ELR (cell line): ENCODE measurements around the gene OSBPL9.

ENCODE experiments used
- DNase-seq: peaks from one replicate; pipeline ENCODE4 v3.0.0-alpha.2; 2015; ENCODE audit warnings: low read depth

Gene OSBPL9

DNA sequence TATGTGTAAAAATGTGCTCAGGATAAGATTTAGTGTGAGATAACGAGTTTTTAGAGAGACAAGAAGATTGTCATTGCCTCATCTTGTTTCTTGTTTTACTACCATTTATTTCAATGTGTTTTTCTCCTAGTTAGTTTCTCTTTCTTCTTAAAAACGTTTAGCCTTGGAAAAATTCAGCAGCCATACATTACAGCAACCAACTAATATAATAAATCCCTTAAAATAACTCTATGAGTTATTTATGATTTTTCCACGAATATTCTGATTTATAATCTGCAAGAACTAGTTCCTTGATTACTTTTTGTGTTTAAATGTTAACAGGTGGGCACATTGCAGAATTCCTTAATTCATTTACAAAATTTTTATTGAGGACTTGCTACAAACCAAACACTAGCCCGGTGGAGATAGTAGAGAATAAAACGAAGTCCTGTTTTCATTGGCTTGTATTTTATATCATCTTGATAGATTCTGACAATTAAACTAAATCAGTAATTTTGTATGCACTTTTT is 118.9 kb downstream of the OSBPL9 start:
- DNase-seq = no peak

DNA sequence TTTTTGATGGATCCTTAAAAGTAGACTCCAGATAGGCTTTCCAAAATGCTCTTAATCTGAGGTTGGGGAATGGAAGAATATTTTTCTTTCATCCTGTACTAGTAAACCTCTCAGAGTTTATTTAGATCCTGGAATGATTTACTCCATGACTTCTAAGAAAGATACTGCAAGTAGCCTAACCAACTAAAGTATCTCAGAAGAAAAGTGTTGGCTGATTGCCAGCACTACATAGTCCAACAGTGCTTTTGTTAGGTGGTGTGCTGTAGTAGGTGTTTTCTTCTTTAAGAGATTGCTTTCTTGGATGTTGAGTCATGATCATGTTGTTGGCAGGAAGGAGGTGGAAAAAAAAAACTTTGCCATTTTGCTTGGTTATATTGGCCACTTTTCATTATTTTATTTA is 119.8 kb downstream of the OSBPL9 start:
- peak; percentile 64 for DNase-seq

DNA sequence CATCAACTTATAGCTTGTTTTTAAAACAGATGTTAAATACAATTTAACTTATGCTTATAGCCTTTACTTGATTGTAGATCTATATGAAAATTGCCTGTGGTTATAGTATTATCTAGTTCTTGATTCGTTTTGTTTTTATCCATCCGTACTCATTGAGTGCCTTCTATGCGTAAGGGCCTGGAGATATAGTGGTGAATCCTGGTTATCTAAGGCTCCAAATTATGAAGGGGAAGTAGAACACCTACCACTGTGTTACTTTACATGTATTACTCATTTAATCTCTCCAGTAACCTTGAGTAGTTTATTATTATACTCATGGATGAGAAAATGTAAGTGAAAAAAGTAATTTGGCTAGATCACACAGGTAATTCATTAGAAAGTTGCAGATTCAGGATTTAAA is 121.8 kb downstream of the OSBPL9 start:
- DNase-seq = no peak

DNA sequence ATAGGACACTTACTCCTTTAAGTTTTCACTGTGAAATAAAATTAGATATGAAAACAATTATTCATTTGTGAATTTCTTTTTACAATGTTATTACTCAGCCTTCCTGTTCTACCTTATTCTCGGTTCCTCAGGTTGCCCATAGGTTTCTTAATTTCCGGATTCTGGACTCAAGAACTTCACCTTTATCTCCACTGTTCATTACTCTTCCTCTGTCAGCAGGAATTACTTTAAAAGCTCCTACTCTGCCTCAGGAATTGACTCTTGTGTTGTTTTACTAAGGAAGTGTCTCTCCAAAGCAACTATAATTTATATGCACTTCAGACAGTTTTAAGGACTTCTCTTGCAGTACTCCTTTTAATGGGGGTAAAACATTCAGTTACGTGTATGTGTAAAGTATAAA is 123.8 kb downstream of the OSBPL9 start:
- no peak for DNase-seq

DNA sequence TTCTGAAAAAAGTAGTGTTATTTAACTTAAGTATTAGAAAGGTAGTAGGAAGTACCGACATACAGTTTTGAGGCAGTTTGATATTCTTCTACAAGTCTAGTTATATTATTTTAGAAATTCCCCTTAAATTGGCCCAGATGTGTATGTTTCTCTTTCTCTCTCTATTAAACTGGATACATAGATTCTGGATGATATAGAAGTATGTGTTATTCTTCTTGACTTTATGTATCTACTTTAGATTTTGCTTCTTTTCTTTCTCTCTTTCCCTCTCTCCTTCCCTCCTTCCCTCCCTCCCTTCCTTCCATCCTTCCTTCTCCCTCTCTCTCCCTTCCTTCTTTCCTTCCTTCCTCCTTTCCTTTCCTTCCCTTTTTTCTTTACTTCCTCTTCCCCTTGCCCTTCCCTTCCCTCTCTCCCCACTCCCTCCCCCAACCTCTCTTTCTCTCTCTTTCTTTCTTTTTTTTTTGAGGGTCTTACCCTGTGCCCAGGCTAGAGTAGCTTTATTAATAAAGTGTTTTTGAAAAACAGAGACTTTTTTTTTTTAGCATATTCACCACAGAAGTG is 124.3 kb downstream of the OSBPL9 start:
- no peak for DNase-seq

DNA sequence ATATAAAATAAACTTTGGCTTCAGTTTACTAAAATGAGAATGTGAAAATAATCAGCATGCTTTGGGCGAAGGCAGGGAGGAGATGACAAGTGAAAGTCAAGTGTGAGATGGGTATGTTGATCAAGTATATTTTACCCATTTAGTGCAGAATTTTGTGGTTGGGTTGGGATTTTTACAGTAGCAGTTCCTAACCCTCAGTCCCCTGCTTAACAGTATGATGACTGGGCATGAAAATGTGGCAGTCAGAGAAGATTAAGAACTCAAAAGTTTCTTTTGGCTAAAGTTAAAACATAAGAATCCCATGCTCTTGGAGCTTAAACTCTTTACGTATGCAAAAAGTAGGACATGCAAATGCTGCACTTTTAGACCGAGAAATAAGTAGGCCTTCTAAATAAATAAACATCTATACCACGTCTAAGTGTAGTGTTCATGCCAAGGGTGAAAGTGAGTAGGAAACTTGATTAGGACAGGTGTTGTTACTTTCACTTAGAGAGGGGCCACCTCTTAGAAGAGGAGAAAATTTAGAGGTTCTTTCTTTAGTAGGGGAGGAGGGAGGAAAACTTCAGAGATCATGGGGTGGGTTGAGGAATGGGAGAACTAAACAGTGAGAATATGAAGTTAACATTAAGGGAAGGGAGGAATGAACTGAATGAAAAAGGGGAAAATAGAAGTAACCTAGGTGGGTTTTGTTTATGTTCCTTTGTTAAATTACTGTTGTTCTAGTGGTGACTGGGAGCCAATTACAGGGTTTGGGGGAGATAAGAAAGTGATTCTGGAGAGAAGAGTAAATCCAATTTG is 127.8 kb downstream of the OSBPL9 start:
- DNase-seq = no peak

DNA sequence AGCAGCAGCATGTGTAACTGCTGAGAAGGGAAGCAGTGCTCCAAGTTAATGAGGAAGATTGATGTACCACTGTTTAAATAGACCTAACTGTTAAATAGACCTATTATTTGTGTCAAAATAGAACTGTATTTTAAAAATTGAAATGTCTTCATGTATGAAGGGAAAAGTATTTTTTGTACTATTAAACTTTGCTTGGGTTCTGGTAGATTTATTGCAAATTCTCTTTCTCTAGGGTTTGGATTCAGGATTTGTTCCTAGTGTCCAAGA is 128.3 kb downstream of the OSBPL9 start:
- DNase-seq = no peak

DNA sequence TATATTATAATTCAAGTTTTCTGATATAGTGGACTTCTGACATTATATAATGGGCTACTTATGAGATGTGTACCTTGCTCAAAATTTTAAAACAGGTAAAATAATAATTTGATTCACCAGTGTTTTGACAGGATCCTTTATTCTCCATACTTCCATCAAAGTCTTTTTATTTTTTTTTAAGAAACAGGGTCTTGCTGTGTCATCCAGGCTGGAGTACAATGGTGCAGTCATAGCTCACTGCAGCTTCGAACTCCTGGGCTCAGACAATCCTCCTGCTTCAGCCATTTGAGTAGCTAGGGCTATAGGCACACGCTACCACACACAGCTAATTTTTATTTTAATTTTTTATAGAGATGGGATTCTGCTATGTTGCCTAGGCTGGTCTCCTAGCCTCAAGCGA is 132.3 kb downstream of the OSBPL9 start:
- no peak for DNase-seq

DNA sequence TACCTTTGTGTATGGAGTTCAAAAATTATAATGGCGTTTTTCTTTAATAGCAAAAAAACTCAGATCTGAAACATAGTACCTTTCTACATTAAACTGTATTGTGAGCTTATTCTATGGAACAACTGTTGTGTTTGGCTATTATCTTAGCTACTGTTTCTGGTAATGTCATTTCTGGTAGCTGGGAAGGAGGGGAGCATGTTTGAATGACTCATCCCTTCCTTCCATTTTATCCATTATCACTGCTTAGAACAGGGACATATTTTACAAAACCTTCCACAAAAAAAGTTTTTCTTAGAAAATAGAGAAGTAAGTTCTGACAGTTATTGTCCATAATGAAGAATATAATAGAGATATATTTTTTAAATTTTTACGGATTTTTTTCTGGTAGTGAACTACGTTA is 133.3 kb downstream of the OSBPL9 start:
- DNase-seq = peak; percentile 48

DNA sequence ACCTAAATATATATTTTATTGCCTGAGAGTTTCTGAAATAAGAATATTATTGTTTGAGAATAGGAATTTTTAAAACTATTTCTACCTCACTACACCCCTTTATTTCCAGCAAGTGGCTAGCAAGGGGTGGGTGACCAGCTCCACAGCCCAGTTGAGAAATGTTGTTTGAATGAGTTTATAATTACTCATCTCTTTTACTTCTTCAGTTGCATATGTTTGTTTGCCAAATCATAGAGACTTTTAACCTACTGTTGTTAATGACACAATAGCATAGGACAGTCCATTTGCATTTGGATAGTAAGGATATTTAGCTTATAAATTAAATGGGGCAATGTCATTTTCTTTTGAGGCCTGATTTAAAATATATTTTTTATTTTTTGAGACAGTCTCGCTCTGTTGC is 133.8 kb downstream of the OSBPL9 start:
- peak; percentile 68 for DNase-seq

DNA sequence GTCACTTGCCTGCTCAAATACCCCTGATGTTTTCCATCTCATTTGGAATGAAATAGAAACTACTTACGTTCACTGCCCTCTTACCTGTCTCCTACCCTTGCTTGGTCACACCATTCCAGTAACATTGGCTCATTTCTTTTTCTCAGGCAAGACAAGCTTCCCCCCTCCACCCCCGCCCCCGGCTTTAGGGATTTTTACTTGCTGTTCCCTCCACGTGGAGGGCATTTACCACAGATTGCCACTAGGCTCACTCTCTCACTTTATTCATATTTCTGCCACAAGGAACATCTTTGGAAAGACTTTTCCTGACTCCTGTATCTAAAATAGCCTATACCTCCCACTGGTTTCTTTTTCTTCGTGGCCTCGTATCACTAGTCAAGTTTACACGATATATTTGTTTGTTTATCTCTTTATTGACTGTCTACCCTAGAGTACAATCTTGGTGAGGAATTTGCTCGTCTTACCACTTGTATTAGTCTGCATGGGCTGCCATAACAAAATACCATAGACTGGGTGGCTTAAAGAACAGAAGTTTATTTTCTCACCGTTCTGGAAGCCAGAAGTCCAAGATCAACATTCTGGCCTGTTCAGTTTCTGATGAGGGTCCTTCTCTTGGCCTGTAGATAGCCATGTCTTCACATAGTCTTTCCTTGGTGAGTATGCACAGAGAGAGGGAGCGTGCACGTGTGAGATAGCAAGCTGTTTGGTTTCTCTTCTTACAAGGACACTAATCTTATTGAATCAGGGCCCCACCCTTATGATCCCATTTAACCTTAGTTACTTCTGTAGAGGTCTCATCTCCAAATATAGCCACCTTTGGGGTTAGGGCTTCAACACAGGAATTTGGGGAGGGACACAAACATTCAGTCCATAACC is 135.4 kb downstream of the OSBPL9 start:
- no peak for DNase-seq

DNA sequence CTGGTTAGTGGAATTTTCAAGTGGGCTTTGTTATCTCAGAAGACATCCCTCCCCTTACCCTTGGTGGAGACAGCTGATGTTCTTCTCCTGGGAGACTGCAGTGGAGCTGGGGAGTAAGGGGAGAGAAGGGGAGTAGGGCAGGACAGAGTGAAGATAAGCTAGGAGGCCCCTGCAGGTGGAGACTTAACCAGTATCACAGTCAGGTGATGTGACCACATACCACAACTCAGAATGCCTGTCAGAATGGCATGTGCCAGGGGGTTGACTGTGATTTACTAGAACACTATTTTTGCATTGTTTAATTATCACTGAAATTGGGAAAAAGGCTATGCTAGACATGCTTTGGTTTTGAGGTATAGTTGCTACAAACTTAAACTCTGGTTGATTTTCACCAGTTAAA is 137.1 kb downstream of the OSBPL9 start:
- no peak for DNase-seq

DNA sequence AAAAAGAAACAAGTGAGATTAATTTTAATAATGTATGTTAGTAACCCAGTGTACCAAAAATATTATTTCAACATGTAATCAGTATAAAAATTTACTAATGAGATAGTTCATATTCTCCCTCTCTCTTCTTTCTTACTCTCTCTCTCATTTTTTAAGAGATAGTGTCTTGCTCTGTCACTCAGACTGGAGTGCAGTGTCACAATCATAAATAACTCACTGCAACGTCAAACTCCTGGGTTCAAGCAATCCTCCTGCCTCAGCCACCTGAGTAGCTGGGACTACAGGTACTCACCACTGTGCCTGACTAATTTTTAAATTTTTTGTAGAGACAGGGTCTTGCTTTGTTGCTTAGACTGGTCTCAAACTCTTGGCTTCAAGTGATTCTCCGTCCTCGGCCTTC is 137.8 kb downstream of the OSBPL9 start:
- no peak for DNase-seq

DNA sequence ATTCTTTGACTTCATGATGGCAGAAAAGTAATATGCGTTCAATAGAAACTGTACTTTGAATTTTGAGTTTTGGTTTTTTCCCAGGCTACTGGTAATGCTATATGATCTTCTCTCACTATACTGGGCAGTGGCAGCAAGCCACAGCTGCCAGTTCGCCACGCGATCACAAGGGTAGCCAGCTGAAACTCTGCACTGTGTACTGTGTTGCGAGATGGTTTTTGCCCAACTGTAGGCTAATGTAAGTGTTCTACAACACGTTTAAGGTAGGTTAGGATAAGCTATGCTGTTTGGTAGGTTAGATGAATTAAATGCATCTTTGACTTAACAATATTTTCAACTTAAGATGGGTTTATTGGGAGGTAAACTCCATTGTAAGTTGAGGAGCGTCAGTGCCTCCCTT is 138.5 kb downstream of the OSBPL9 start:
- no peak for DNase-seq

DNA sequence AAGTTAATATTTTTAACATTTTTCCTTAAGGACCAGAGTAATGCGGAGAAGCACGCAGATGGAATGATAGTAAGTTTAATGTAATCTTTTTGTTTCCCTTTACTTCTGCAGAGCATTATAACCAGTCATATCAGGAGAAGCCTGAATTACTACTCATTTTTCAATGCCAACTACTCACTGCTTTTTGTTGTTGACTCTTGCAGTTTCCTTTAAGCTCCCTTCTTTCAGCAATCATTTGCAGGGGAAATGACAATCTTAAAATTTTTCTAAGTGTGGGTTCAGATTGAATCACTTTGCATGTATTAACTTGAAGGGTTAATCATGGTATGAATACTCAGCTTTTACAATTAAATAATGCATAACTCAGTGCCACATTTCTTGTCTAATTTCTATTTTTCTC is 139.4 kb downstream of the OSBPL9 start:
- DNase-seq = no peak

DNA sequence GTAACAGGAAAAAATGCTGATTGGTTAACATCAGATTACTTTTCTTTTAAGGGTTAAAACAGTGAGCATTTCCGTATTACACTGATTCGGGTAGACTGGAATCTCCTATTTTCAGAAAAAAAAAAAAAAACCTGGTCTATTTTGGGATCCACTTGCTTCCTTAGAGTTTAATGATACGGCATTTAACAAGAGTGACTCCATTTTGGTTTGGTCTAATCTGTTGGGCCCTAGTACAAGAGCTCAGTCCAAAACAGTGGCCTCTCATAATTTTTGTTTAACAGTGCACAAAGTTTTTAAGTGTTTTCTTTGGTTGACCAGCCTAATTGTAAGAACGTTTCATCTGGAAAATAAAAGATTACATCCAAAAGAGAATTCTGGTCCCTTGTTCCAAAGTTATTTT is 141.4 kb downstream of the OSBPL9 start:
- no peak for DNase-seq

DNA sequence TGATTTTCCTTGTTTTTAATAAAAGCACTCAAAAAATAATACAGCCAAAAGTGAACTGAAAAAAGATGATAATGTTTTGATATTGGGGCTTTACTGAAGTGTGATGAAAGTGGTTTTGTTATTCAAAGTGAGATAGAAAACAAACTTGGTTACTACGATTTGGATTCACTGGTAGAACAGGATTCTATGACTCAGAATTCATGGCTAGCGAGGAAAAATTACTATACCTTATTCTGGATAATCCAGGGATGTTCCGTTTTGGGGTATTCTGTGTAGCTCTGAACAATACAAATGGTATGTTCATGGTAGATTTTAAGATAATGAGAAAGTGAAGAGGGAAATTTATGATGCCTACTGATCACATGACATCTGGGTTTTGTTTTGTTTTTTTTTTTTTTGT is 144.0 kb downstream of the OSBPL9 start:
- peak; percentile 39 for DNase-seq

DNA sequence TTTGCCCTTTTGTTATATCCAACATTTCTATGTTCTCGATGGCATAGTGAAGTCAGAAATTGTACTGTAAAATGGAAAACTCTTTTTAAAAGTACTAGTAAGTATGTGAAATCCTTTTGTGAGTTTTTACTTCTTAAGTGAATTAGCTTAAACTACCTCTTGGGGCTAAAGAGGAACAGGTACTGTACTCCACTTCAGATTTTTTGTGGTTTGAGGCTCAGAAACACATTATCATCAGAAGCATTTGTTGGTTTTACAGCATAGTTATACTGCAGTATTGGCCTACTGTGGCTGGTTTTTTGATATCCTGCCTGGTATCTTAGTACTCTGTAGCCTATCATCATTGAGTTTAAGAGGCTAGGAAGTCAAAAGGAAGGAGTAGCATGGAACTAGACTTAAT is 144.5 kb downstream of the OSBPL9 start:
- no peak for DNase-seq

DNA sequence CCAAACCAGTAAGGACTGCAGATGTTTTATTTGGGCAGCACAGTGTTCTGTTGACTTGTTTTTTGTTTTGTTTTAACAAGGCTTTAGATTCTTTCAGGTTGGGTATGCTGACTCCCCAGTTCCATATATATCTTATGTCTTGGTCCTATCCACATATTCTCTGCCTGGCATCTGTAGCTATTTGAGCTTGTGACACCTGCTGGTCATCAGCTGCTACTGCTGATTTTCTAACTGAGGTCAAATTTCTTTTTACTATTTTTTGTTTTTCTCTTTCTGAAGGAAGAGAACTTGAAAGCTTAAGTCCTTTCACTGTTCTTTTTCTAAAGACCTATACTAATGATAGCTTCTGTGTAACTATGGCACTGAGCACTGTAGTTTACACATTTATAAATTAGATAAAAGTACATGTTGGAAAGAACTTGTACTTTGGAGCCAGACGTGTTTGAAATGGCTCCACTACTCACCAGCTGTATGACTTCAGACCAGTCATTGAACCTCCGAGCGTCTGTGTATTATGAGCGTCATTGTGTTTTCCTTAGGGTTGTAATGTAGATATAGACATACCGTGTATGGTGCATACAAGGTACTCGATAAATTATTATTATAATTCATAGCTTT is 152.2 kb downstream of the OSBPL9 start:
- peak; percentile 78 for DNase-seq

DNA sequence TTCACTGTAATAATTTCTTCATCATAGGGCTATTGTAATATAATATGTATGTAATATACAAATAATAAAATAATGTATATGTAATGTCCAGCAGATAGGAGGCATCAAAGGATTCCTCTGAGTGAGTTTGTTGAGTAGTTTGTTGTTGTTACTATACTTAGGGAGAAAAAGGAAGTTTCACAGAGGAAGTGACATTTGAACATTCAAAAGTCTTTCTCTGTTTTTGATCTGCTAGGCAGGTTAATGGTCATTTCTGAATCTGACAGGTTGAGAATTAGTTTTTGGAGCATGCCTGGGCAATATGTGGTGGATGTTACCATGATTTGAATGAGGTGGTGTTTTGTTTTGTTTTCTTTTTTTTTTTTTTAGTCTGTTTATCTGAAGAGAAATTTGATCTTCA is 159.5 kb downstream of the OSBPL9 start:
- DNase-seq = no peak

DNA sequence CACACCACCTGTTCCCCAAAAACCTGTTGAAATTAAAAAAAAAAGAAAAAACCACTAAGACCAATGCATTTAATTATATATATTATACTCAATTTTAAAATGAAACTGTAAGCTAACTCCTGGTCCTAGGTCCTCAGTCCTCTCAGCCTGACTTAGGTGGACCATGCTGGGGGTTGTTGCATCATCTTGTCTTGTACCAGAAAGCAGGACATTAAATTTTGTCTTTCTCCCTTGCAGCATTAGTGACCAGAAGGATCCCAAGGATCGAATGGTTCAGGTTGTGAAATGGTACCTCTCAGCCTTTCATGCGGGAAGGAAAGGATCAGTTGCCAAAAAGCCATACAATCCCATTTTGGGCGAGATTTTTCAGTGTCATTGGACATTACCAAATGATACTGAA is 164.0 kb downstream of the OSBPL9 start:
- DNase-seq = no peak

DNA sequence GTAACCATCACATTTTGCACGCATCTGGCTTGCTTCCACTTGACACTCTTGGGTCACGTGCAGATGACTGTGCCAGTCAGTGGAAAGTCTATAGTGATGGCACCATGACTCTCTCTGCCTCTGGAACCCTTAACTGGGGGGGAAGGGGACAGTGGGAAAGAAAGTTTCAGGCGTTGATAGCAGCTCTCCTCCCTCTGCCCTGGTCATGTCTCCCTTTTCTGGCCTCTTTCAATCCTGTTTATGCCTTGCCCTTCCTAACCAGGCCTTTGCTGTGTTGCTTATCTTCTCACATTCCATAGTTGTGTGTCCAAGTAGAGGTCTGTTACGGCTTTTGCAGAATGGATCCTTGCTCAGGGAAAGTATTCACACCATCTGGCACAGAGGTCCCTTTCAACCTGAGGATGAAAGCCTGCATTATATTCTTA is 168.1 kb downstream of the OSBPL9 start:
- DNase-seq = no peak

DNA sequence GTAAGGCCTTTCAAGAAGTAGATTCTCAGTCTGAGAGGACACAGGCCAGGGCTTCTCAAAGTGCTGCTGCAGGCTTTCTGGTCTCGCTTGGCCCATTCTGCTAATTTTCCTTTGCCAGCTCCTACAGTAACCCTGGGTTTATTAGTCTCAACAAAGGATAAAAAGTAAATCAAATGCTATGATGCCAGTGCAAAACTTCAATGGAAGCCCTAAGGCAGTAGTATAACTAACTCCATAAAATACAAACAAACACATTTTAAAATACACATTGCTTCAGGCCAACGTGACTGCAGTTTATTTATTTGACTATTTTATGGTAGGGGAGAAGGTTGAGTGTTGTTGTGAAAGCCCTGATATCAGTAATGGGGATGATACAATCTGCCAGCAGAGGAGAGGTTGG is 172.0 kb downstream of the OSBPL9 start:
- DNase-seq = no peak
